Trophoblast cell (in vitro differentiated cells and primary cell): ENCODE data around the gene MYDGF.

ENCODE experiments used
- DNase-seq, 2 donors: peaks; one replicate each; pipeline ENCODE4 v3.0.0-alpha.2; 2016
- H2AFZ ChIP-seq: 2 replicates; pipeline ENCODE4 v1.6.1; 2013; ENCODE audit warnings: low read length, moderate library complexity, mild to moderate bottlenecking; ENCODE audit not compliant: insufficient read depth, poor library complexity
- H2AK5ac ChIP-seq: 2 replicates; pipeline ENCODE4 v1.6.1; 2013; ENCODE audit warnings: mild to moderate bottlenecking, low read length
- H2BK120ac ChIP-seq: 2 replicates; pipeline ENCODE4 v1.6.1; 2013; ENCODE audit warnings: low read length, mild to moderate bottlenecking, moderate library complexity; ENCODE audit not compliant: insufficient read depth, poor library complexity
- H2BK12ac ChIP-seq: 2 replicates; pipeline ENCODE4 v1.6.1; 2013; ENCODE audit warnings: mild to moderate bottlenecking, low read length, moderate library complexity
- H2BK5ac ChIP-seq: 2 replicates; pipeline ENCODE4 v1.6.1; 2013; ENCODE audit warnings: low read length, low read depth, moderate library complexity, mild to moderate bottlenecking; ENCODE audit not compliant: poor library complexity
- H3K14ac ChIP-seq: 2 replicates; pipeline ENCODE4 v1.6.1; 2013; ENCODE audit warnings: mild to moderate bottlenecking, low read length
- H3K18ac ChIP-seq: 2 replicates; pipeline ENCODE4 v1.6.1; 2013; ENCODE audit warnings: mild to moderate bottlenecking, low read length
- H3K23ac ChIP-seq: 2 replicates; pipeline ENCODE4 v1.6.1; 2013; ENCODE audit warnings: low read length
- H3K27ac ChIP-seq: 2 replicates; pipeline ENCODE4 v1.5.1; 2013; ENCODE audit warnings: low read depth, mild to moderate bottlenecking, inconsistent platforms, low read length, moderate library complexity
- H3K27me3 ChIP-seq: 2 replicates; pipeline ENCODE4 v1.6.1; 2013; ENCODE audit warnings: inconsistent platforms, mild to moderate bottlenecking, low read length, moderate library complexity; ENCODE audit not compliant: insufficient read depth
- H3K36me3 ChIP-seq, 2 experiments: 1 replicate in 1 of 2; 2 replicates in 1 of 2; pipeline ENCODE4 v1.6.1; 2013; ENCODE audit warnings: low read length in 2 of 2, mild to moderate bottlenecking in 2 of 2, moderate library complexity in 1 of 2; ENCODE audit not compliant: insufficient read depth in 2 of 2, control insufficient read depth in 1 of 2
- H3K4ac ChIP-seq: 2 replicates; pipeline ENCODE4 v1.6.1; 2013; ENCODE audit warnings: low read depth, mild to moderate bottlenecking, low read length, moderate library complexity
- H3K4me1 ChIP-seq, 2 experiments: 1 replicate in 1 of 2; 2 replicates in 1 of 2; pipeline ENCODE4 v1.6.1; 2013; ENCODE audit warnings: low read length in 2 of 2, mild to moderate bottlenecking in 2 of 2, moderate library complexity in 1 of 2; ENCODE audit not compliant: insufficient read depth in 2 of 2, control insufficient read depth in 1 of 2
- H3K4me2 ChIP-seq: 2 replicates; pipeline ENCODE4 v1.6.1; 2013; ENCODE audit warnings: inconsistent platforms, mild to moderate bottlenecking, low read length, moderate library complexity
- H3K4me3 ChIP-seq: 2 replicates; pipeline ENCODE4 v1.5.1; 2013; ENCODE audit warnings: mild to moderate bottlenecking, low read depth, low read length, inconsistent platforms
- H3K79me1 ChIP-seq: one replicate; pipeline ENCODE4 v1.6.1; 2013; ENCODE audit warnings: low read length
- H3K79me2 ChIP-seq: 2 replicates; pipeline ENCODE4 v1.6.1; 2013; ENCODE audit warnings: low read length, mild to moderate bottlenecking; ENCODE audit not compliant: control insufficient read depth, insufficient read depth, poor library complexity
- H3K9ac ChIP-seq: 2 replicates; pipeline ENCODE4 v1.6.1; 2013; ENCODE audit warnings: mild to moderate bottlenecking, low read length
- H3K9me3 ChIP-seq: 2 replicates; pipeline ENCODE4 v1.6.1; 2013; ENCODE audit warnings: low read depth, mild to moderate bottlenecking, control low read depth, inconsistent platforms, low read length; ENCODE audit not compliant: insufficient read depth
- H4K12ac ChIP-seq: 2 replicates; pipeline ENCODE4 v1.6.1; 2013; ENCODE audit warnings: low read depth, mild to moderate bottlenecking, low read length, moderate library complexity
- H4K8ac ChIP-seq: 2 replicates; pipeline ENCODE4 v1.6.1; 2013; ENCODE audit warnings: low read depth, mild to moderate bottlenecking, low read length, moderate library complexity
- H4K91ac ChIP-seq: one replicate; pipeline ENCODE4 v1.6.1; 2013; ENCODE audit warnings: low read depth, mild to moderate bottlenecking, low read length, moderate library complexity
- WGBS: extraction: QIAGEN DNeasy Blood & Tissue Kit; methylation state at CpG from one replicate; pipeline ENCODE4 v1.1.7; 2013; ENCODE audit warnings: missing lambda C conversion rate; ENCODE audit not compliant: insufficient read length, insufficient coverage; ENCODE audit errors: extremely low coverage; 5-methylcytosine and 5-hydroxymethylcytosine counted together

MYDGF gene

DNA sequence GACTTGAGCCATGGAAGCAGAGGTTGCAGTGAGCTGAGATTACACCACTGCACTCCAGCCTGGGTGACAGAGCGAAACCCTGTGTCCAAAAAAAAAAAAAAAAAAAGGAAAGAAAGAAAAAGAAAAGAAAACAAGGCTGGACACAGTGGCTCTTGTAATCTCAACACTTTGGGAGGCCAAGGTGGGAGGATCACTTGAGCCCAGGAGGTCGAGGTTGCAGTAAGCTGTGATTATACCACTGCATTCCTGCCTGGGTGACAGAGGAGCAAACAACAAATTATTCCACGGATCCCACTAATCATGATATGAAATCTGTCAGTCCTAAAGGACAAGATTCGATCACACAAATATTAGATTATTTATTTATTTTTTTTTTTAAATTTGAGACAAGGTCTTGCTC is 3.1 kb upstream of the MYDGF start:
- H3K27ac ChIP-seq, result no peak overlapping the region
- no peak overlapping the region for H3K4me3 ChIP-seq
- H3K79me2 ChIP-seq, result peaks cover 6% of the 10 kb centered on the region
- no peak overlapping the region for H2BK120ac ChIP-seq
- H2BK5ac ChIP-seq, result no peak overlapping the region
- no peak overlapping the region for H3K18ac ChIP-seq
- no peak overlapping the region for H4K91ac ChIP-seq
- no peak overlapping the region for H3K9ac ChIP-seq
- H3K79me1 ChIP-seq, result peaks cover 7% of the 10 kb centered on the region
- peaks cover 20 to 25% of the 10 kb centered on the region in 2 experiments for H3K36me3 ChIP-seq
- no peak overlapping the region for H3K4me2 ChIP-seq
- H2AFZ ChIP-seq, result no peak overlapping the region
- no peak for DNase-seq
- peaks cover 0 to 3% of the 10 kb centered on the region in 2 experiments for H3K4me1 ChIP-seq
- H4K8ac ChIP-seq, result no peak overlapping the region
- no peak overlapping the region for H2AK5ac ChIP-seq
- no peaks in the 10 kb centered on the region for H3K9me3 ChIP-seq
- no peak overlapping the region for H3K14ac ChIP-seq
- no peak overlapping the region for H3K23ac ChIP-seq
- no peak overlapping the region for H3K4ac ChIP-seq
- no peak overlapping the region for H4K12ac ChIP-seq
- WGBS, result no CpG with 5 or more reads among the region's 4 CpGs
- no peaks in the 10 kb centered on the region for H3K27me3 ChIP-seq
- H2BK12ac ChIP-seq, result no peak overlapping the region

DNA sequence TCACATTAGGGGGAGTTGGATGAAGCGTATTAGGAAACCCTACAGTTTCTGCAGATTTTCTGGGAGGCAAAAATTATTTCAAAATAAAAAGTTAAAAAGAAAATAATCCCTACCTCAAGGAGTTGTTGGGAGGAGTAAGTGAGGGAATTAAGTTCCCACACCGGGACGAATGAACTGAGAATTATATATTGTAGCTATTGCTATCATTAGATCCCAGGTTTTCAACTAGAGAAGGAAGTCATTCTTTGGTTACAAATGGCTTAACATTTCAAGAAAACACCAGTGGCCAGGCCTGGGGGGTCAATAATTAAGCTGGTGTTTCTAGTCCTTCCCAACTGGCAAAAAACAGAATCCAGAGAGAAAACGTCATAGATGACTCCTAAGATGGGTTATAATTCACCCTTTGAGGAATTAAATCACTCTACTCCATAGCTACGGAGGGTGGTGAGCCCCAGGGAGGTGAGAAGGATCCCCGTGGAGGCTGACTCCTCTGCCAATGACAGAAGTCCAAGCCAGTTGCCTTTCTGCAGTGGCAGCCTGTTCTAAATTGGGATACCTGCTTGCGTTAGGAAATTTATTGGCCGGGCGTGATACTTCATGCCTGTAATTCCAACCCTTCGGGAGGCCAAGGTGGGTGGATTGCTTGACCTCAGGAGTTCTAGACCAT is 1.2 kb upstream of the MYDGF start:
- no CpG with 5 or more reads among the region's 10 CpGs for WGBS
- no peaks in the 10 kb centered on the region for H3K27me3 ChIP-seq
- H3K4me2 ChIP-seq, result no peak overlapping the region
- no peak overlapping the region for H4K91ac ChIP-seq
- no peak overlapping the region for H2BK12ac ChIP-seq
- H3K79me1 ChIP-seq, result peaks cover 7% of the 10 kb centered on the region
- no peak overlapping the region for H3K27ac ChIP-seq
- no peaks in the 10 kb centered on the region for H3K9me3 ChIP-seq
- no peak overlapping the region for H2AFZ ChIP-seq
- no peak overlapping the region for H4K12ac ChIP-seq
- peaks cover 17 to 25% of the 10 kb centered on the region in 2 experiments for H3K36me3 ChIP-seq
- no peak for DNase-seq
- H3K4me3 ChIP-seq, result no peak overlapping the region
- no peak overlapping the region for H3K14ac ChIP-seq
- H3K79me2 ChIP-seq, result peaks cover 6% of the 10 kb centered on the region
- no peak overlapping the region for H3K9ac ChIP-seq
- no peak overlapping the region for H2BK120ac ChIP-seq
- H3K18ac ChIP-seq, result no peak overlapping the region
- H4K8ac ChIP-seq, result no peak overlapping the region
- H3K4me1 ChIP-seq, result peaks cover 0 to 3% of the 10 kb centered on the region in 2 experiments
- H2AK5ac ChIP-seq, result no peak overlapping the region
- no peak overlapping the region for H3K4ac ChIP-seq
- no peak overlapping the region for H3K23ac ChIP-seq
- H2BK5ac ChIP-seq, result no peak overlapping the region

DNA sequence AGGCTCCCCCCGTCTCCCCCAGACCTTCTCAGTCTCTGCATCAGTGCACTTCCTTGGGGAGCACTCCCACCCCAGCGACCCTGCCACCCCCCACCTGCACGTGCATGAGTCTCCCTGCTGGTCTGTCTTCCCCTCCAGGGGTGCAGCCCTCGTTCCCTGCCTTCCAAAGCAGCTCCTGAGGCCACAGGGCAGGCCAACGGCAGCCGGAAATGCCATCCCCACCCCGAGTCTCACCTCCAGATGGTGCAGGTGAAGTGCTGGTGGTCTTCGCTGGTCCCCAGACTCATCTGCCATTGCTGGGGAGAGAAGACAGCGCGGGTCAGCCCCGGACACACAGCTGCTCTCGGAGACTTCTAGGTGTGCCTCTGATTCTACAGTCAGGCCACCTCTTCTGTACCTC is 5.5 kb downstream of the MYDGF start:
- WGBS, result no CpG with 5 or more reads among the region's 12 CpGs

DNA sequence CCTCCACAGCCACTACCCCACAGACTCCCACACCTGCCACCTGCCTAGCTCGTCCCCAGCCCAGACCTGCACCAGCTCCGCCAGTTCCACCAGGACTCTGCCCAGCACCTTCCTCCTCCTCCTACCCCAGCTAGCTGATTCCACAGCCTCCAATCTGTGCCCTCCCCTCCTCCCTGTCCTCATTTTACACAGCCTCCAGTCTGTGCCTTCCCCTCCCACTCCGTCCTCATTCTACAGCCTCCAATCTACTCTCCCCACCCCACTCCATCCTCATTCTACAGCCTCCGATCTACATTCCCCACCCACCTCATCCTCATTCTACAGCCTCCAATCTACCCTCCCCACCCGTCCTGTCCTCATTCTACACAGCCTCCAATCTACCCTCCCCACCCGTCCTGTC is 7.3 kb downstream of the MYDGF start:
- no peak overlapping the region for H3K4me2 ChIP-seq
- no CpG with 5 or more reads among the region's 6 CpGs for WGBS
- no peaks in the 10 kb centered on the region for H3K27me3 ChIP-seq
- no peak overlapping the region for H3K9ac ChIP-seq
- H4K8ac ChIP-seq, result no peak overlapping the region
- H2AK5ac ChIP-seq, result no peak overlapping the region
- no peak overlapping the region for H4K12ac ChIP-seq
- H3K4me1 ChIP-seq, result no peaks in the 10 kb centered on the region
- no peak overlapping the region for H3K4ac ChIP-seq
- H3K4me3 ChIP-seq, result no peak overlapping the region
- H3K27ac ChIP-seq, result no peak overlapping the region
- no peak overlapping the region for H3K23ac ChIP-seq
- H3K79me2 ChIP-seq, result peaks cover 2% of the 10 kb centered on the region
- peaks cover 10% of the 10 kb centered on the region for H3K9me3 ChIP-seq
- no peaks in the 10 kb centered on the region for H3K79me1 ChIP-seq
- H2AFZ ChIP-seq, result no peak overlapping the region
- H4K91ac ChIP-seq, result no peak overlapping the region
- no peak overlapping the region for H2BK12ac ChIP-seq
- H3K14ac ChIP-seq, result no peak overlapping the region
- peaks cover 67 to 72% of the 10 kb centered on the region in 2 experiments for H3K36me3 ChIP-seq
- no peak overlapping the region for H2BK5ac ChIP-seq
- no peak for DNase-seq
- no peak overlapping the region for H2BK120ac ChIP-seq
- H3K18ac ChIP-seq, result no peak overlapping the region

More for the DNA sequence above, 5.5 kb downstream of the MYDGF start:
- no peak overlapping the region for H3K14ac ChIP-seq
- H3K4ac ChIP-seq, result no peak overlapping the region
- H2BK12ac ChIP-seq, result no peak overlapping the region
- H3K36me3 ChIP-seq, result peaks cover 51 to 62% of the 10 kb centered on the region in 2 experiments
- no peak overlapping the region for H3K9ac ChIP-seq
- no peak overlapping the region for H2BK120ac ChIP-seq
- no peak overlapping the region for H3K27ac ChIP-seq
- no peaks in the 10 kb centered on the region for H3K27me3 ChIP-seq
- no peak overlapping the region for H4K12ac ChIP-seq
- no peak overlapping the region for H3K23ac ChIP-seq
- no peak overlapping the region for H3K4me3 ChIP-seq
- H2AK5ac ChIP-seq, result no peak overlapping the region
- H3K9me3 ChIP-seq, result peaks cover 3% of the 10 kb centered on the region
- H3K79me2 ChIP-seq, result peaks cover 5% of the 10 kb centered on the region
- H3K79me1 ChIP-seq, result peaks cover 3% of the 10 kb centered on the region
- no peak overlapping the region for H2AFZ ChIP-seq
- no peak overlapping the region for H3K4me2 ChIP-seq
- no peak for DNase-seq
- peaks cover 0 to 3% of the 10 kb centered on the region in 2 experiments for H3K4me1 ChIP-seq
- peak overlapping the region; percentile 17 for H3K18ac ChIP-seq
- H4K91ac ChIP-seq, result no peak overlapping the region
- H2BK5ac ChIP-seq, result no peak overlapping the region
- H4K8ac ChIP-seq, result no peak overlapping the region
